GM12873 (cell line): ENCODE measurements around the gene PTPRO.

Source experiments
- CTCF ChIP-seq: IDR thresholded peaks from 2 replicates; pipeline ENCODE4 v1.5.1; 2012; ENCODE audit warnings: low read depth, mild to moderate bottlenecking, moderate library complexity, low read length, control low read depth; ENCODE audit not compliant: insufficient read depth; ENCODE audit errors: missing control alignments

PTPRO gene

GRCh38 chr12:15631007-15631715, 308.9 kb downstream of the PTPRO start:
- TF ChIP-seq CTCF: no peak

- no peak for TF ChIP-seq CTCF
These were observed 310.4 kb downstream of the PTPRO start for GRCh38 chr12:15632708-15633107.

- TF ChIP-seq CTCF: no peak
These were observed 310.9 kb downstream of the PTPRO start for GRCh38 chr12:15633201-15633600.

GRCh38 chr12:15634010-15634683, 311.8 kb downstream of the PTPRO start:
- no peak for TF ChIP-seq CTCF

- TF ChIP-seq CTCF: no peak
These were observed 314.0 kb downstream of the PTPRO start for GRCh38 chr12:15636060-15636890.

GRCh38 chr12:15638231-15638630, 315.9 kb downstream of the PTPRO start:
- no peak for TF ChIP-seq CTCF

GRCh38 chr12:15644700-15645099, 322.4 kb downstream of the PTPRO start:
- no peak for TF ChIP-seq CTCF
